WTC11 (cell line): Measurements from ENCODE around the gene ZZZ3.

ENCODE experiments used
- CTCF ChIP-seq: fragments of 200-600 bp; IDR thresholded peaks from 2 replicates; pipeline ENCODE4 v1.8.0; 2022; ENCODE audit warnings: antibody characterized with exemption
- ELF4 ChIP-seq: sonication (generic); formaldehyde crosslinking; IDR thresholded peaks from 2 replicates; pipeline ENCODE4 v1.8.1; 2022; ENCODE audit warnings: low read depth, mild to moderate bottlenecking, moderate library complexity, missing genetic modification reagents
- FOXP4 ChIP-seq: sonication (generic); formaldehyde crosslinking; IDR thresholded peaks from 2 replicates; pipeline ENCODE4 v1.8.0; 2022; ENCODE audit warnings: mild to moderate bottlenecking, missing genetic modification reagents
- MAX ChIP-seq: sonication (generic); formaldehyde crosslinking; IDR thresholded peaks from 2 replicates; pipeline ENCODE4 v1.8.0; 2022; ENCODE audit warnings: mild to moderate bottlenecking, missing genetic modification reagents
- RORB ChIP-seq: fragments of 250-450 bp; sonication (Bioruptor Pico); IDR thresholded peaks from 2 replicates; pipeline ENCODE4 v1.9.0; 2021; ENCODE audit warnings: mild to moderate bottlenecking
- ZNF263 ChIP-seq: sonication (generic); formaldehyde crosslinking; IDR thresholded peaks from 2 replicates; pipeline ENCODE4 v1.8.1; 2022; ENCODE audit warnings: low read depth, mild to moderate bottlenecking, moderate library complexity, missing genetic modification reagents

GRCh38 chr1:77642941-77643340 lies 39.5 kb downstream of the ZZZ3 start:
- TF ChIP-seq CTCF (no peak), ZNF263 (no peak), ELF4 (CRISPR knock-in tag) (no peak), RORB (no peak), MAX (no peak), FOXP4 (no peak)
